DMS 273 treated with DMSO at 0.1 percent for 48 hours (cell line): ENCODE measurements around the gene RGS14.

Experiments
- DNase-seq: peaks from one replicate; lab custom pipeline; 2025; lab: John Stamatoyannopoulos, UW

RGS14 gene, protein sequence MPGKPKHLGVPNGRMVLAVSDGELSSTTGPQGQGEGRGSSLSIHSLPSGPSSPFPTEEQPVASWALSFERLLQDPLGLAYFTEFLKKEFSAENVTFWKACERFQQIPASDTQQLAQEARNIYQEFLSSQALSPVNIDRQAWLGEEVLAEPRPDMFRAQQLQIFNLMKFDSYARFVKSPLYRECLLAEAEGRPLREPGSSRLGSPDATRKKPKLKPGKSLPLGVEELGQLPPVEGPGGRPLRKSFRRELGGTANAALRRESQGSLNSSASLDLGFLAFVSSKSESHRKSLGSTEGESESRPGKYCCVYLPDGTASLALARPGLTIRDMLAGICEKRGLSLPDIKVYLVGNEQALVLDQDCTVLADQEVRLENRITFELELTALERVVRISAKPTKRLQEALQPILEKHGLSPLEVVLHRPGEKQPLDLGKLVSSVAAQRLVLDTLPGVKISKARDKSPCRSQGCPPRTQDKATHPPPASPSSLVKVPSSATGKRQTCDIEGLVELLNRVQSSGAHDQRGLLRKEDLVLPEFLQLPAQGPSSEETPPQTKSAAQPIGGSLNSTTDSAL

GRCh38 chr5:177357459-177358351 is at the start of gene RGS14:
TSS of gene RGS14 (plus strand) at chr5:177357924. CDS start at chr5:177358025, 101 bp downstream.
- no peak for DNase-seq

GRCh38 chr5:177308740-177309139 is 49.0 kb upstream of the RGS14 start:
- DNase-seq: no peak

DNA sequence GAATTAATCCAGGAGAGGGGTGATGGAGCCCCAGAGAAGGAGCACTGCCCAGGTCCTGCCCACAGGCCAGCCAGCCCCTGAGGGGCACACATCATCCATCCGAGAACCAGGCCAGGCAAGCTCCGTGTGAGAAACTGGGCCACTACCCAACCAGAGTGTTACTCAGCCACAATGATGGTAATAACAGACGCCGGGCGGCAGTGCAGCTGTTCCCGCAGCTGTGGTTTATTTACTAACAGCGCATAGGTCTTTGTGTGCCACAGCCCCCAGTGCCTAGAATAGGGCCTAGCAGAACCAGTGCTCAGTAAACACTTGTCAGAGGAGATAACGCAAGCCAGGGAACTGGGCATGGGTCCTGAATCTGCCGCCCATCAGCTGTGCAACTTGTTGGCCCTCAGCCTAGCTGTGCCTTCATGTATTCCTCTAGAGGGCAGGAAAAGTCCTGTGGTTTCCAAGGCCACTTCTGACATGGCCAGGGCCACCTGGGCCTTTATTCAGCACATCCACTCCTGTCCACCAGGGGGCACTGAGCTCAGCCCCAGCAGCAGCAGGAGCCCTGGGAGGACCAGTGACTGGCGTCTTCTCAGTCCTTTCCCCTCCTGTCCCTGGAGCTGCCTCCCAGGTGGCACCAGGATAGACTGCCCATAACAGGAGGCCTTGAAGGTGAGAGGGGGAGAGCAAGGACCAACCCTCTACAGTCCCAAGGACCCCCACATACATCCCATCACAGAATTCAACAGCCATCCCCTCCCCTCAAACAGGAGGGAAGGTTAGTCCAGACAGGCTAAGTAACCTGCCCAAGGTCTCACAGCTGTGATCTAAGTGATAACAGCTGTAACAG is 48.2 kb upstream of the RGS14 start:
- DNase-seq: peak; percentile 28

DNA sequence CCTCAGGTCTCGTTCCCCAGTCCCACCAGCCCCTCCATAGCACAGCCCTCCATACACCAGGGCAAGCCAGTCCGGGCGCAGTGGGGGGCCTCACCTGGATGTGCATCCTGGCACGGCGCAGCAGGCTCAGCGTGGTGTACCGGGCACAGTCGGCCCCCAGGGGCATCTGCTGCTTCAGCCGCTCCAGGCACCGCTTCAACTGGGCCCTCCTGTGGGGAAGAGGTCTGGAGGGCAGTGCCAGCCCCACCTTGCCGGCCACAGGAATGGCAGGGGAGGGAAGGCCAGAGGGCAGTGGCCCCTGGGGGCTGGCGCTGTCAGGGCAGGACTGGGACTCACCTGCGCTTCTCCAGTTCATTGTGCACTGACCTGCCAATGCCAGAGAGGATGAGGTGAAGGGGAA is 47.4 kb upstream of the RGS14 start:
- DNase-seq: no peak

DNA sequence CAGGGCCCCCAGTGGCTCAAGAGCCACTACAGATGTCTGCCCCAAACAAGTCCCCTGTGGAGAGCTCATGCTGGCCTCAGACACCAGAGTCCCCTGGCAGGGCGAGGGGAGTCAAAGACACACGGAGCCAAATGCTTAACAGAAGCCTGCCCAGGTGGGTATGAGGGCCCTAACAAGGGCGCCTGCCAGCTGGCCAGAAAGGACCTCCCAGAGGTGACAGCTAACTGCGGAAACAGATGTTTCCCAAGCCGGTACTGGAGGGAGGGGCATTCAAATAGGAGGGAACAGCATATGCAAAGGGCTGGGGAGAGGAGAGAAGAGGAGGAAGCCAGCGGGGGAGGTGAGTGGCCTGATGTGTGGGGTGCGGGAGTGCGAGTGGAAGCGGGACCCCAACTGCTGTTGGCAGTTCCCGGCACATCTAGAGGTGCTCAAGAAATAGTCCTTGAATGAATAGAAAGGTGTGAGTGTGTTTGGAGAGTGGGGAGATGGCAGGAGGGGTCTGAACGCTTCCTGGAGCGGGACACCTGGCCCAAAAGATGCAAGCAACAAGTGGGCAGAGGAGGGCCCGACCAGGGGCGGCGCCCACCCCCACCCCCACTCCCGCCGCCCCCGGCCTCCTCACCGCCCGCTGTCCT is 46.9 kb upstream of the RGS14 start:
- peak; percentile 41 for DNase-seq

DNA sequence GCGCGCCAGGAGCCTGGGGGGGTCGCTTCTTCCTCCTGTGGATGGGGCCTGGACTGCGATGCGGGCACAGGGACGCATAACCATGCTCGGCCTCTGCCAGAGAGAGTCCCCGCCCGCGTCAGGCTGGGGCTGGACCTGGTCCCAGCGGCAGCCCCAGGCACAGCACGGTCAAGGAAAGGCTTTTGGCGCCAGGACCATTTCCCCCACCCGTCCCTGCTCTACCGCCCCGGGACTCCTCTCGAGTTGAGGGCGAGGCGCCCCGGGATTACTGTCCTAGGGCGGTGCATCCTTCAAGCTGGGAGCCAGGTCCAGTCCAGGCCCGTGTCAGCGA is 46.4 kb upstream of the RGS14 start:
- DNase-seq: no peak

GRCh38 chr5:177311723-177312648 is 45.7 kb upstream of the RGS14 start, which contains the start of gene MXD3:
TSS of gene MXD3 (minus strand) at chr5:177311898. CDS start at chr5:177311830, 68 bp downstream.
- DNase-seq: peak; percentile 96

DNA sequence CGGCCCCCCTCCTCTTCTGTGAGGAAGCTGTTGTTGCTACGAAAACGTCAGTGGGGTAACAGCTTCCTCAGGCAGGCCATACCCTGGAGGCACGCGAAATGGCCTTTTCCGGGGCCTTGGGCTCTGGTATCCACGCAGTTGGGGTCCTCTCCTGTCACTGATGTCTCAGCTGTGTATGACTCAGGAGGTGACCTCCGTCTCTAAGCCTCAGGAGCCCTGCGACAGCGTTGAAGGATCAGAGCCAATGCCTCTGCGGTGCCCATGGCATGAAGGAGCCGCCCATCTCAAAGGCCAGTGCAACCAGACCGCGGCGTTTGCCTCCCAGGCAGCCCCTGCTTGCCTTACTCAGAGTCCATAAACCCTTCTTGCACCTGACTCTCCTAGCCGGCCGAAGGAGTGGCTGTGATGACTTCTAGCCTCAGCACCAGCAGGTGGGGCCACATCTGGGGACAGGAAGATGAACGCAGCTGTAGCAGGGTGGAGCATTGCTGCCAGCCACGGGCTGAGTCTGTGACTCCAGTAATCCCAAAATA is 45.0 kb upstream of the RGS14 start:
- no peak for DNase-seq

DNA sequence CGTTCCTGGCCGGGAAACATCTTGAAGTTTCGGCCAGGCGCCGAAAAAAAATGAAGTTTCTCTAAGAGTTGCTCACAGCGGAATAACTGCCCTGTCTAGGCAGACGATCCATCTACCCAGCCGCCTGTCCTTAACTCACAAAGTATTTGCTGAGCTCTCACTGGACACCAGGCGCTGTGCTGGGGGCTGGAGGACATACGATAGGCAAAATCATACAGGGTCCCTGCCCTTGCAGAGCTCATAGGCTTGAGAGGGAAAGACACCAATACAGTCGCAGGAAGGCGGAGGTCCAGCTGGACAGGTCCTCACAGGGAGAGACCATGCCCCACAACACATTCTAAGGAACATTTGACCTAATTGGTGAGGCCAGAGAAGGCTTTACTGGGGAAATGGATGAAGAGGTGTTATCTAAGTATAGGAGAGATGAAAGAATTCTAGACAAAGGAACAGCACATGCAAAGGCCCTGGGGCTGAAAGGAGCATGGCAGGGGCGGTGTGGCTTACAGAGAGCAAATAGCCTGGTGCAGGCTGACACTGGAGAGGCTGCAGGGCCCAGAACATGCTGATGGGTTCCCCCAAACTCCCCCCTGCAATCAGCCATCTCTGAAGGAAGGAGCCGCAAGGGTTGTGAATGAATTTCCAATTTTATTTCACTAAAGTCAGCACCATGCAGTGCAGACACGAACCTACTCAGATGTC is 44.0 kb upstream of the RGS14 start:
- DNase-seq: no peak

GRCh38 chr5:177314376-177315342 is 43.1 kb upstream of the RGS14 start:
- DNase-seq: no peak

- DNase-seq: no peak
Measured at GRCh38 chr5:177315411-177315810, 42.3 kb upstream of the RGS14 start.

DNA sequence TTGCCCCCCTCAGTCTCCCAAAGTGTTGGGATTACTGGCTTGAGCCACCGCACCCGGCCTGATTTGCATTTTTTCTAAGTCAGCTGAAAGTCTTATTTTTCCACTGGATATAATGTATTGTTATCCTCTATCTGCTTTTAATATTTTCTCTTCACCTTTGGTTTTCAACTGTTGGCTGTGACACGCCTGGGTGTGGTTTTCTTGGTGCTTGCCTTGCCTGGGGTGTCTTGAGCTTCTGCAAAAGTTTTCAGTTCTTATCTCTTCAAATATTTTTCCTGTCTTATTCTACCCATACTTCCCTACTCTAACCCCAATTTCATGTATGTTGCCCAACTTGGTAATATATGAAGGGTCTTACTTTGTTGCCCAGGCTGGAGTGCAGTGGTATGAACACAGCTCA is 41.7 kb upstream of the RGS14 start:
- DNase-seq: no peak

- peak; percentile 58 for DNase-seq
Measured at GRCh38 chr5:177317959-177318377, 39.8 kb upstream of the RGS14 start.

DNA sequence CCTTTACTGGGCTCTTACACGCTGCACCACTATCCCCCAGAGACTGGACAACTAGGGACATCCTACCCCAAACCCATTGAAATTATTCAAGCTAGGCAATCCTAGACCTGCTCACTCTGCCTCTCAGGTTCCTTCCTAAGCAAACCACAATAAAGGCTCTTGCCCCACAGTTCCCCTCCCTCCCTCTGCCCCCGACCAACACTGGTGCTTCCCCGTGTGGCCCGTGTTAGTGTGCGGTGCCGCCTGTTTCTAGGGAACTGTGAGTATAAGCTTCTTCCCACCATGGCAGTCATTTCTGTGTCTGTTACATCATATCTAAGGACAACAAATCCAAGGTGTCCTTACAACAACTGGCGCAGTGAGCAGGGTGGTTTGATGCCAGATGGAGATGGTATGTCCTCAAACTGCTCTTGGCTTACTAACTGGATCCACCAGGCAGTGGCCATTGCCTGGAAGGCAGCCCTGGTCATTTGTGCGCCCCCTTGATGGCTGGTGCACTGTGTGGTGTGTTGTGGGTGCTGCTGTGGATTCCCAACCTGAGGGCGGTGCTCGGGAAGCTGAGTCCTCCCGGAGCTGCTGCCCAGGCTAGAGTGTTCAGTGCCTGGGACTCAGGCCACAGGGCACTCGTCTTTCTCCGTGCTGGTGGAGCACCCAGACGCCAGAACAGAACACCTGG is 37.7 kb upstream of the RGS14 start:
- no peak for DNase-seq

GRCh38 chr5:177320879-177321278 is 36.8 kb upstream of the RGS14 start:
- no peak for DNase-seq

DNA sequence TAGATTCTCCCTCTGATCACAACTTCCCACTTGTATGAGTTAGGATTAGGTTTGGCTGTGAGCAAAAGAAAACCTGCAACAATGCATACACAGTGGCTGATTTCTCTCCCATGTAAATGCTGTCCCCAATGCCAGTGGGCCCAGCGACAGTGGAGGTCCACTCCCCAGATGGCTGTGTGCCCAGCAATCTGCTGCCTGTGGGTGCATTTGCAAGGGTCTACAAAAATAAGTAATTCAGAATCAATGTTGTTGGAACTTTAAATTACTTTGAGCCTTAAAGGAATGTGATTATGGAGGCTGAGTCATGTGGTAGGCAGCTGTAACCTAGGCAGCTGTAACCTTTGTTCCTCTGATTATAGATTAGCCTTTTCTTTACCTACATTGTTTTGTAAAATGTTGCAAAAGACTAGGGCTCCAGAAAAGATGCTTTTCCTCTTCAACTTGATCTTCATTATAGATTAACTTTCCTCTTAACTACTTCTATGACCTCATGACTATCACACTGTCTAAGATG is 31.8 kb upstream of the RGS14 start:
- DNase-seq: no peak
